Progenitor cell of endocrine pancreas (in vitro differentiated cells): ENCODE results near the gene CRHR2. TPM values are rescaled to one million over a fixed set of nuclear protein-coding genes. Genes with fewer than 3 reads are reported as not detected.

Experiments used
- DNase-seq: peaks from one replicate; pipeline ENCODE4 v3.0.0; 2021; ENCODE audit warnings: low spot score; ENCODE audit not compliant: unreplicated experiment
- H3K27ac Mint-ChIP-seq: 2 replicates; pipeline ENCODE4 v1.8.0; 2021; ENCODE audit warnings: mild to moderate bottlenecking, moderate library complexity, mixed read lengths
- H3K27me3 Mint-ChIP-seq: 2 replicates; pipeline ENCODE4 v1.8.0; 2021; ENCODE audit warnings: mixed read lengths
- H3K36me3 Mint-ChIP-seq: 2 replicates; pipeline ENCODE4 v1.8.0; 2022; ENCODE audit warnings: mixed read lengths; ENCODE audit not compliant: insufficient read depth
- H3K4me1 Mint-ChIP-seq: 2 replicates; pipeline ENCODE4 v1.8.0; 2021; ENCODE audit warnings: low read depth, mixed read lengths
- H3K4me3 Mint-ChIP-seq: 2 replicates; pipeline ENCODE4 v1.8.0; 2021; ENCODE audit warnings: low read depth, mild to moderate bottlenecking, moderate library complexity, mixed read lengths
- H3K9me3 Mint-ChIP-seq: 2 replicates; pipeline ENCODE4 v1.8.0; 2021; ENCODE audit warnings: low read depth, mixed read lengths
- total RNA-seq: library from RNA; stranded (reverse); gene quantifications from 2 replicates; pipeline ENCODE4 v1.2.1, GENCODE V29; 2021
- TF ChIP-seq, protein P1 (sequence below): fragments of 200-600 bp; sonication (generic); IDR thresholded peaks from one replicate; pipeline ENCODE4 v1.5.0; 2021; ENCODE audit warnings: antibody characterized with exemption, mild to moderate bottlenecking; ENCODE audit not compliant: unreplicated experiment

CRHR2 gene
- total RNA-seq, 1 donor from 2014 or later = not detected

GRCh38 chr7:30702200-30702599 lies 19.9 kb upstream of the CRHR2 start:
- no peak overlapping the region for H3K27ac Mint-ChIP-seq
- no peaks in the 10 kb centered on the region for H3K9me3 Mint-ChIP-seq
- H3K27me3 Mint-ChIP-seq = peaks cover 5% of the 10 kb centered on the region
- peaks cover 8% of the 10 kb centered on the region for H3K4me1 Mint-ChIP-seq
- H3K4me3 Mint-ChIP-seq = no peak overlapping the region
- TF ChIP-seq, protein P1, sequence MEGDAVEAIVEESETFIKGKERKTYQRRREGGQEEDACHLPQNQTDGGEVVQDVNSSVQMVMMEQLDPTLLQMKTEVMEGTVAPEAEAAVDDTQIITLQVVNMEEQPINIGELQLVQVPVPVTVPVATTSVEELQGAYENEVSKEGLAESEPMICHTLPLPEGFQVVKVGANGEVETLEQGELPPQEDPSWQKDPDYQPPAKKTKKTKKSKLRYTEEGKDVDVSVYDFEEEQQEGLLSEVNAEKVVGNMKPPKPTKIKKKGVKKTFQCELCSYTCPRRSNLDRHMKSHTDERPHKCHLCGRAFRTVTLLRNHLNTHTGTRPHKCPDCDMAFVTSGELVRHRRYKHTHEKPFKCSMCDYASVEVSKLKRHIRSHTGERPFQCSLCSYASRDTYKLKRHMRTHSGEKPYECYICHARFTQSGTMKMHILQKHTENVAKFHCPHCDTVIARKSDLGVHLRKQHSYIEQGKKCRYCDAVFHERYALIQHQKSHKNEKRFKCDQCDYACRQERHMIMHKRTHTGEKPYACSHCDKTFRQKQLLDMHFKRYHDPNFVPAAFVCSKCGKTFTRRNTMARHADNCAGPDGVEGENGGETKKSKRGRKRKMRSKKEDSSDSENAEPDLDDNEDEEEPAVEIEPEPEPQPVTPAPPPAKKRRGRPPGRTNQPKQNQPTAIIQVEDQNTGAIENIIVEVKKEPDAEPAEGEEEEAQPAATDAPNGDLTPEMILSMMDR = no peak
- no peaks in the 10 kb centered on the region for H3K36me3 Mint-ChIP-seq
- no peak for DNase-seq

DNA sequence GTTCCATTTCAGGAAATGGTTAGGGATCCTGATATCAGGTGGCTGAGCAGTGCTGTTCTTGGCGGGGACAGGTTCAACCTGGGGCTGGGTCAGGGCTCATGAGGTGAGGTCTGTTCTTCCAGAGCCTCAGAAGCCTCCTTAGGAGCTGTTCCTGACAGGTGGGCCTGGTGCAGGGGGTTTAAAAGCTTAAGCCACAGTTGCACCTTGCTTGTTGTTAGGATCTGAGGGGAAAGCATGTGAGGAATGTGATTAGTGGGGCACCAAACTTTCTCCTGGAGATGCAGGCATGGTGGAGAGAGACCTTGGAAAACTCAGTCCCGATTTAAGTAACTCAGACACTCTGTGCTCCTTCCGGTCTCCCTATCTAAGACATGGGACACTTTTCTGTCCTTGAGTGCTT lies 18.7 kb upstream of the CRHR2 start:
- Mint-ChIP-seq H3K27me3 (peaks cover 5% of the 10 kb centered on the region), H3K4me1 (peaks cover 8% of the 10 kb centered on the region)
- DNase-seq = no peak

GRCh38 chr7:30699706-30700495 lies 17.6 kb upstream of the CRHR2 start:
- no peak overlapping the region for H3K4me3 Mint-ChIP-seq
- DNase-seq = no peak

More for the DNA sequence above, 18.7 kb upstream of the CRHR2 start:
- no peak overlapping the region for H3K27ac Mint-ChIP-seq
- TF ChIP-seq, protein P1 = no peak
- H3K4me3 Mint-ChIP-seq = no peak overlapping the region
- H3K9me3 Mint-ChIP-seq = no peaks in the 10 kb centered on the region
- H3K36me3 Mint-ChIP-seq = no peaks in the 10 kb centered on the region

DNA sequence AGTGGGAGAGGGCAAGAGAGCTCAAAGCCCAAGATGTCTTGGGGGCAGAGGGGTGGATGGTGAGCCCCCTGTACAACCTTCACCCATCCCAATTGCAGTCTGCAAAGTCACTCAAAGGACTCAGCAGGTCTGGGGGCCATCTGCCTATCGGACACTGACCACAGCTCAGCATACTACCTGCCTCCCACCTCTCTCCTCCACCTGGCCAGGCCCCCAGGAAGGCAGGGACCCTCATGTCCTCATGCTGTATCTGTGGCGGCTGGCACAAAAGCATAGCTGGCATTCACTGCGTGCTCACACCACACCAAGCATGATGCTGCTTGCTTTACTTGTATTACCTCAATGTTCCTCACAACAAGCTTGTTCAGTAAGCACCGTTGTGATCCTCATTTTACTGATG lies 16.2 kb upstream of the CRHR2 start:
- Mint-ChIP-seq H3K27me3 (peaks cover 5% of the 10 kb centered on the region), H3K4me1 (peaks cover 12% of the 10 kb centered on the region), H3K4me3 (no peak overlapping the region), H3K36me3 (no peaks in the 10 kb centered on the region), H3K9me3 (no peaks in the 10 kb centered on the region), H3K27ac (no peak overlapping the region)
- no peak for DNase-seq
- TF ChIP-seq, protein P1 = no peak

More at GRCh38 chr7:30699706-30700495, 17.6 kb upstream of the CRHR2 start:
- Mint-ChIP-seq H3K36me3 (no peaks in the 10 kb centered on the region), H3K4me1 (peaks cover 8% of the 10 kb centered on the region), H3K27me3 (peaks cover 5% of the 10 kb centered on the region), H3K27ac (no peak overlapping the region), H3K9me3 (no peaks in the 10 kb centered on the region)
- TF ChIP-seq, protein P1 = no peak

DNA sequence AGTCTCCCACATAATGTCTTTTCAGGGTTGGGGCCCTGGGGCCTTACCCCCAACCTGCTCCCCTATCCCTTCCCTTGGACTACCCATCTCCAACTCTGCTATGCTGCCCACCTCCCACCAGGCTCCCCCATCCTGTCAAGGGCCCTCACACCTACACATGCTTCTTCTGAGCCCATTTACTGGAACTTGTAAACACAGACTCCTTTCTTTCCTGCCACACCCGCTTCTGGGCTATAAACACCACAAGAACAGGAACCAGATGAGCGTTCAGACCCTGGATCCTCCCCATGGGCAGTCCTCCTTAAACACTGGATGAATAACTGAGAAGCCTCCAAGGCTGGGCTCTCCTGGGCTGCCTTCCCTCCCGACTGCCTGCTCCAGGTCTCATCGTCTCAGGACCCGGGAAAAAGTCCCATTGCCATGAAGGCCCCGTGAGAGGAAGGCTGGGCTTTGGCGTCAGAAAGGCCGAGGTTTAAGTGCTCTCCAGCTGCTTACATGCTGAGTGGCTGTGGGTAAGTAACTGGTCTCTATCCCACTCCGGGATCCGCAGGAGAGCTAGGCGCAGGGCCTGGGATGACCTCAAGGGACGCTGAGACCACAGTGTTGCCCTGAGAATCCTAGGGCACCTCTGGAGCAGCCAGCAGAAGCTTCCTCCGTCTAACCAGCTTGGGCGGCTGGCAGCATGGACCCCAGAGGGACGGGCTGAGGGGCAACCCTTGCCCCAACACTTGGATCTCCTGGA lies 15.6 kb upstream of the CRHR2 start:
- no peak for DNase-seq
- Mint-ChIP-seq H3K27ac (no peak overlapping the region), H3K36me3 (no peaks in the 10 kb centered on the region), H3K4me1 (peaks cover 12% of the 10 kb centered on the region), H3K27me3 (peaks cover 2% of the 10 kb centered on the region), H3K9me3 (no peaks in the 10 kb centered on the region), H3K4me3 (no peak overlapping the region)
- TF ChIP-seq, protein P1 = no peak
